Vagina (tissue), 2 donors: ENCODE results near the gene TBC1D10B.

ENCODE experiments used
- POLR2A ChIP-seq, 2 donors: fragments of 450-650 bp; IDR thresholded peaks; one replicate each; pipeline ENCODE4 v1.6.1; 2017; ENCODE audit warnings: antibody characterized with exemption in 2 of 2, mild to moderate bottlenecking in 2 of 2, moderate library complexity in 2 of 2
- POLR2AphosphoS5 ChIP-seq, 2 donors: sonication (generic); formaldehyde crosslinking; IDR thresholded peaks; one replicate each; pipeline ENCODE4 v1.9.0; 2017; ENCODE audit warnings: antibody characterized with exemption in 2 of 2, mild to moderate bottlenecking in 2 of 2, low read depth in 1 of 2; ENCODE audit not compliant: insufficient read depth in 1 of 2
- TF ChIP-seq, protein P1 (sequence below), 3 experiments: fragments of 450-650 bp in 2 of 3; fragments of 200-600 bp in 1 of 3; sonication (generic) in 1 of 3; IDR thresholded peaks; one replicate each; pipeline ENCODE4 v1.5.1; 2017 to 2019; ENCODE audit warnings: antibody characterized with exemption in 3 of 3, mild to moderate bottlenecking in 2 of 3, moderate library complexity in 2 of 3

GRCh38 chr16:30416047-30416603, 45.8 kb upstream of the TBC1D10B start:
- TF ChIP-seq, protein P1, sequence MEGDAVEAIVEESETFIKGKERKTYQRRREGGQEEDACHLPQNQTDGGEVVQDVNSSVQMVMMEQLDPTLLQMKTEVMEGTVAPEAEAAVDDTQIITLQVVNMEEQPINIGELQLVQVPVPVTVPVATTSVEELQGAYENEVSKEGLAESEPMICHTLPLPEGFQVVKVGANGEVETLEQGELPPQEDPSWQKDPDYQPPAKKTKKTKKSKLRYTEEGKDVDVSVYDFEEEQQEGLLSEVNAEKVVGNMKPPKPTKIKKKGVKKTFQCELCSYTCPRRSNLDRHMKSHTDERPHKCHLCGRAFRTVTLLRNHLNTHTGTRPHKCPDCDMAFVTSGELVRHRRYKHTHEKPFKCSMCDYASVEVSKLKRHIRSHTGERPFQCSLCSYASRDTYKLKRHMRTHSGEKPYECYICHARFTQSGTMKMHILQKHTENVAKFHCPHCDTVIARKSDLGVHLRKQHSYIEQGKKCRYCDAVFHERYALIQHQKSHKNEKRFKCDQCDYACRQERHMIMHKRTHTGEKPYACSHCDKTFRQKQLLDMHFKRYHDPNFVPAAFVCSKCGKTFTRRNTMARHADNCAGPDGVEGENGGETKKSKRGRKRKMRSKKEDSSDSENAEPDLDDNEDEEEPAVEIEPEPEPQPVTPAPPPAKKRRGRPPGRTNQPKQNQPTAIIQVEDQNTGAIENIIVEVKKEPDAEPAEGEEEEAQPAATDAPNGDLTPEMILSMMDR (IDR thresholded peaks at IDR 0.05), result no peak
- TF ChIP-seq POLR2AphosphoS5 (IDR thresholded peaks at IDR 0.05; ENCODE audit: insufficient read depth in 1 of 2, low read depth in 1 of 2) (no peak), POLR2A (IDR thresholded peaks at IDR 0.05) (no peak)
